ENCODE results near the gene GPC5. TPM values are rescaled to one million over a fixed set of nuclear protein-coding genes. Genes with fewer than 3 reads are reported as not detected.

Gene GPC5
- total RNA-seq, 1 experiment from 2014 or later: 0.26 TPM

DNA sequence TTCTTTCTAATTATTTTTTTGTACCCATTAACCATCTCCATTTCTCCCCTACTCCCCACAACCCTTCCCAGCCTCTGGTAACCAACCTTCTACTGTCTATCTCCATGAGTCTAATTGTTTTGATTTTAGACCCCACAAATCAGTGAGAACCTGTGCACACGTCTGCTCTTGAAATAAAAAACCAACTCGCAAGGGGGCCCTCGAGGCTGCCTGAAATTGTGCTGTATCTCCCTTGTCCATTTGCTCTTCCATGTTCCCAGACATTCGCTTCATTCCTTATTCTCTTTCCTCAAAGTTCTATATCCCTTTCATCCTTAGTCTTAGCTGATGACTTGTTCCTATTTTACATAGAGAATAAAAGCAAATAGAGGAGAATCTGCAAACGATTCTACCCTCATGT, 95.0 kb downstream of the GPC5 start:
- ChIA-PET POLR2A (no interaction called here), CTCF (no interaction called here)
- TF ChIP-seq TCF7L2 (IDR thresholded peaks at IDR 0.05; ENCODE audit: low read depth, low read length): no peak
- TF ChIP-seq SIN3A (IDR thresholded peaks at IDR 0.05; ENCODE audit: borderline replicate concordance, insufficient read depth, low read depth, low read length): no peak
- TF ChIP-seq, protein P1, sequence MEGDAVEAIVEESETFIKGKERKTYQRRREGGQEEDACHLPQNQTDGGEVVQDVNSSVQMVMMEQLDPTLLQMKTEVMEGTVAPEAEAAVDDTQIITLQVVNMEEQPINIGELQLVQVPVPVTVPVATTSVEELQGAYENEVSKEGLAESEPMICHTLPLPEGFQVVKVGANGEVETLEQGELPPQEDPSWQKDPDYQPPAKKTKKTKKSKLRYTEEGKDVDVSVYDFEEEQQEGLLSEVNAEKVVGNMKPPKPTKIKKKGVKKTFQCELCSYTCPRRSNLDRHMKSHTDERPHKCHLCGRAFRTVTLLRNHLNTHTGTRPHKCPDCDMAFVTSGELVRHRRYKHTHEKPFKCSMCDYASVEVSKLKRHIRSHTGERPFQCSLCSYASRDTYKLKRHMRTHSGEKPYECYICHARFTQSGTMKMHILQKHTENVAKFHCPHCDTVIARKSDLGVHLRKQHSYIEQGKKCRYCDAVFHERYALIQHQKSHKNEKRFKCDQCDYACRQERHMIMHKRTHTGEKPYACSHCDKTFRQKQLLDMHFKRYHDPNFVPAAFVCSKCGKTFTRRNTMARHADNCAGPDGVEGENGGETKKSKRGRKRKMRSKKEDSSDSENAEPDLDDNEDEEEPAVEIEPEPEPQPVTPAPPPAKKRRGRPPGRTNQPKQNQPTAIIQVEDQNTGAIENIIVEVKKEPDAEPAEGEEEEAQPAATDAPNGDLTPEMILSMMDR (IDR thresholded peaks at IDR 0.05): no peak
- no peak for TF ChIP-seq POLR2AphosphoS5 (IDR thresholded peaks at IDR 0.05; ENCODE audit: low read depth, low read length)
- TF ChIP-seq, protein P2, sequence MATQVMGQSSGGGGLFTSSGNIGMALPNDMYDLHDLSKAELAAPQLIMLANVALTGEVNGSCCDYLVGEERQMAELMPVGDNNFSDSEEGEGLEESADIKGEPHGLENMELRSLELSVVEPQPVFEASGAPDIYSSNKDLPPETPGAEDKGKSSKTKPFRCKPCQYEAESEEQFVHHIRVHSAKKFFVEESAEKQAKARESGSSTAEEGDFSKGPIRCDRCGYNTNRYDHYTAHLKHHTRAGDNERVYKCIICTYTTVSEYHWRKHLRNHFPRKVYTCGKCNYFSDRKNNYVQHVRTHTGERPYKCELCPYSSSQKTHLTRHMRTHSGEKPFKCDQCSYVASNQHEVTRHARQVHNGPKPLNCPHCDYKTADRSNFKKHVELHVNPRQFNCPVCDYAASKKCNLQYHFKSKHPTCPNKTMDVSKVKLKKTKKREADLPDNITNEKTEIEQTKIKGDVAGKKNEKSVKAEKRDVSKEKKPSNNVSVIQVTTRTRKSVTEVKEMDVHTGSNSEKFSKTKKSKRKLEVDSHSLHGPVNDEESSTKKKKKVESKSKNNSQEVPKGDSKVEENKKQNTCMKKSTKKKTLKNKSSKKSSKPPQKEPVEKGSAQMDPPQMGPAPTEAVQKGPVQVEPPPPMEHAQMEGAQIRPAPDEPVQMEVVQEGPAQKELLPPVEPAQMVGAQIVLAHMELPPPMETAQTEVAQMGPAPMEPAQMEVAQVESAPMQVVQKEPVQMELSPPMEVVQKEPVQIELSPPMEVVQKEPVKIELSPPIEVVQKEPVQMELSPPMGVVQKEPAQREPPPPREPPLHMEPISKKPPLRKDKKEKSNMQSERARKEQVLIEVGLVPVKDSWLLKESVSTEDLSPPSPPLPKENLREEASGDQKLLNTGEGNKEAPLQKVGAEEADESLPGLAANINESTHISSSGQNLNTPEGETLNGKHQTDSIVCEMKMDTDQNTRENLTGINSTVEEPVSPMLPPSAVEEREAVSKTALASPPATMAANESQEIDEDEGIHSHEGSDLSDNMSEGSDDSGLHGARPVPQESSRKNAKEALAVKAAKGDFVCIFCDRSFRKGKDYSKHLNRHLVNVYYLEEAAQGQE (IDR thresholded peaks at IDR 0.05; ENCODE audit: insufficient read depth in 1 of 2, low read depth in 2 of 2, low read length in 1 of 2): no peak
- BruUV-seq (replicated peaks): no TSS peak
- Histone ChIP-seq H3K4me1 (ENCODE audit: control insufficient read depth, insufficient read depth, low read length) (no peaks in the 10 kb centered on the region), H3K36me3 (ENCODE audit: control insufficient read depth, insufficient read depth, low read length) (no peaks in the 10 kb centered on the region), H3K4me3 (ENCODE audit: low read depth in 2 of 2, low read length in 2 of 2) (no peak overlapping the region), H3K9me3 (ENCODE audit: control insufficient read depth, insufficient read depth, low read depth, low read length) (no peaks in the 10 kb centered on the region), H3K27me3 (ENCODE audit: control insufficient read depth, insufficient read depth, low read length) (no peaks in the 10 kb centered on the region), H3K27ac (ENCODE audit: low read length) (no peak overlapping the region)
- in situ Hi-C loops (cut with HindIII; ENCODE audit: low pct_unique_long_range_greater_than_20kb, low sequenced_read_pairs) (no loop called here), intact Hi-C loops (cut with micrococcal nuclease; ENCODE audit: unreplicated experiment) (no loop called here)
- no peak for DNase-seq (ENCODE audit: low read depth, low spot score)
- ATAC-seq: no peak

DNA sequence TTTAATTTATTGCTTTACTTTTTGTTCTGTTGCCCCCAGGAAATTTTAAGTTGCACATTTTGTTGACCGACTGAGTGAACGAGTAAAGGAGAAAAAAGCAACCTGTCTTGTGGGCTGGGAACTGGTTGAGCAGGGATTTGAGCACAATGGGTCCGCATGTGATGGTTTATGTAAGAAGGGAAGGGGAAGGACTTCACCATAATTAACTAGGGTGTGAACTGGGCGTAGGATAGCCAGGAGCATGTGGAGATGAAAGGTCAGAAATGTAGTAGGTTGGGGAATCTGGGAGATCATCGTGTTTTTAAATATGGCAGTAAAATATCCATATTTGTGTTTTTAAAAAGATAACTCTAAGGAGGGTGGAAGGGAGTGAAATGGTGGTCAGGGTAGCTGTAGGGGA, 99.9 kb downstream of the GPC5 start:
- CTCF ChIA-PET: no interaction called here
- in situ Hi-C loops (cut with HindIII; ENCODE audit: low pct_unique_long_range_greater_than_20kb, low sequenced_read_pairs): no loop called here
- TF ChIP-seq, protein P2 (IDR thresholded peaks at IDR 0.05; ENCODE audit: insufficient read depth in 1 of 2, low read depth in 2 of 2, low read length in 1 of 2): no peak
- no peak for TF ChIP-seq SIN3A (IDR thresholded peaks at IDR 0.05; ENCODE audit: borderline replicate concordance, insufficient read depth, low read depth, low read length)
- TF ChIP-seq, protein P1 (IDR thresholded peaks at IDR 0.05): no peak
- no TSS peak for BruUV-seq (replicated peaks)
- intact Hi-C loops (cut with micrococcal nuclease; ENCODE audit: unreplicated experiment): no loop called here
- Histone ChIP-seq H3K4me1 (ENCODE audit: control insufficient read depth, insufficient read depth, low read length) (no peaks in the 10 kb centered on the region), H3K27ac (ENCODE audit: low read length) (no peak overlapping the region), H3K4me3 (ENCODE audit: low read depth in 2 of 2, low read length in 2 of 2) (no peak overlapping the region), H3K36me3 (ENCODE audit: control insufficient read depth, insufficient read depth, low read length) (no peaks in the 10 kb centered on the region), H3K9me3 (ENCODE audit: control insufficient read depth, insufficient read depth, low read depth, low read length) (no peaks in the 10 kb centered on the region), H3K27me3 (ENCODE audit: control insufficient read depth, insufficient read depth, low read length) (no peaks in the 10 kb centered on the region)
- DNase-seq (ENCODE audit: low read depth, low spot score): no peak
- POLR2A ChIA-PET: no interaction called here
- no peak for ATAC-seq
